Measurements from ENCODE around the gene GFAP.

- no peak for TF ChIP-seq CTCF (IDR thresholded peaks at IDR 0.05; ENCODE audit: poor library complexity)
- no peak for TF ChIP-seq EZH2 (IDR thresholded peaks at IDR 0.05; ENCODE audit: borderline replicate concordance)
- no peak for TF ChIP-seq EZH2phosphoT487 (IDR thresholded peaks at IDR 0.05; ENCODE audit: low read depth, severe bottlenecking, unreplicated experiment)
These were observed 9.2 kb downstream of the GFAP start for GRCh38 chr17:44906010-44906646.
